SU-DHL-6 (cell line): ENCODE measurements around the gene EVI5.
A peak's percentile ranks its signal among the peaks of the same experiment; 100 is the strongest.

Experiments
- H2AFZ ChIP-seq: fragments of 200-600 bp; sonication (generic); 2 replicates; pipeline ENCODE4 v1.6.1; 2014; ENCODE audit warnings: low read depth, mild to moderate bottlenecking, moderate library complexity, mixed read lengths, antibody characterized with exemption, low read length; ENCODE audit not compliant: severe bottlenecking
- H3F3A ChIP-seq: fragments of 200-600 bp; shearing (Covaris generic); 2 replicates; pipeline ENCODE4 v1.6.0; 2016; ENCODE audit warnings: antibody characterized with exemption, mild to moderate bottlenecking; ENCODE audit not compliant: insufficient read depth
- H3K27ac ChIP-seq: fragments of 200-600 bp; sonication (generic); 2 replicates; pipeline ENCODE4 v1.5.1; 2016; ENCODE audit warnings: low read depth, mild to moderate bottlenecking, low read length, moderate library complexity, mixed read lengths
- H3K27me3 ChIP-seq: fragments of 200-600 bp; sonication (generic), shearing (Covaris generic); 2 replicates; pipeline ENCODE4 v1.6.0; 2014; ENCODE audit warnings: mild to moderate bottlenecking, low read length
- H3K36me3 ChIP-seq: fragments of 200-600 bp; sonication (generic); 2 replicates; pipeline ENCODE4 v1.6.1; 2014; ENCODE audit warnings: mild to moderate bottlenecking, low read length, mixed read lengths
- H3K4me2 ChIP-seq: fragments of 300-600, 200-600 bp; shearing (Covaris generic), sonication (generic); 2 replicates; pipeline ENCODE4 v1.6.0; 2014; ENCODE audit warnings: low read length, low read depth, mild to moderate bottlenecking; ENCODE audit not compliant: poor library complexity, severe bottlenecking
- H3K4me3 ChIP-seq: fragments of 200-600 bp; sonication (generic); 2 replicates; pipeline ENCODE4 v1.5.1; 2014; ENCODE audit warnings: antibody characterized with exemption, low read length, mild to moderate bottlenecking, mixed read lengths; ENCODE audit not compliant: insufficient read depth, poor library complexity, severe bottlenecking
- H3K79me2 ChIP-seq: fragments of 200-600 bp; sonication (generic); 2 replicates; pipeline ENCODE4 v1.6.1; 2014; ENCODE audit warnings: mild to moderate bottlenecking, low read length, moderate library complexity; ENCODE audit not compliant: insufficient read depth
- H3K9ac ChIP-seq: fragments of 200-600 bp; sonication (generic); 2 replicates; pipeline ENCODE4 v1.7.0; 2014; ENCODE audit warnings: mild to moderate bottlenecking, low read length
- H3K9me2 ChIP-seq: fragments of 200-600 bp; sonication (generic); replicated peaks from 2 replicates; pipeline ENCODE4 v1.6.1; 2014; ENCODE audit warnings: low read length; ENCODE audit not compliant: insufficient read depth
- H3K9me3 ChIP-seq: fragments of 200-600 bp; sonication (generic); 2 replicates; pipeline ENCODE4 v1.6.1; 2014; ENCODE audit warnings: low read length, mixed read lengths; ENCODE audit not compliant: insufficient read depth
- H4K20me1 ChIP-seq: fragments of 200-600 bp; sonication (generic); 2 replicates; pipeline ENCODE4 v1.6.1; 2014; ENCODE audit warnings: low read depth, mild to moderate bottlenecking, antibody characterized with exemption, low read length, moderate library complexity, mixed read lengths
- EZH2phosphoT487 ChIP-seq: fragments of 200-600 bp; sonication (generic), shearing (Covaris generic); conservative IDR thresholded peaks from 2 replicates; pipeline ENCODE4 v1.6.1; 2018; ENCODE audit warnings: mild to moderate bottlenecking, antibody characterized with exemption, low read length, moderate library complexity, mixed read lengths
- TF ChIP-seq, protein P1 (sequence below): fragments of 200-600 bp; sonication (generic); IDR thresholded peaks from one replicate; pipeline ENCODE4 v1.5.1; 2017; ENCODE audit warnings: antibody characterized with exemption, mild to moderate bottlenecking, low read length, moderate library complexity; ENCODE audit not compliant: insufficient read depth, poor library complexity, severe bottlenecking

EVI5 gene

DNA sequence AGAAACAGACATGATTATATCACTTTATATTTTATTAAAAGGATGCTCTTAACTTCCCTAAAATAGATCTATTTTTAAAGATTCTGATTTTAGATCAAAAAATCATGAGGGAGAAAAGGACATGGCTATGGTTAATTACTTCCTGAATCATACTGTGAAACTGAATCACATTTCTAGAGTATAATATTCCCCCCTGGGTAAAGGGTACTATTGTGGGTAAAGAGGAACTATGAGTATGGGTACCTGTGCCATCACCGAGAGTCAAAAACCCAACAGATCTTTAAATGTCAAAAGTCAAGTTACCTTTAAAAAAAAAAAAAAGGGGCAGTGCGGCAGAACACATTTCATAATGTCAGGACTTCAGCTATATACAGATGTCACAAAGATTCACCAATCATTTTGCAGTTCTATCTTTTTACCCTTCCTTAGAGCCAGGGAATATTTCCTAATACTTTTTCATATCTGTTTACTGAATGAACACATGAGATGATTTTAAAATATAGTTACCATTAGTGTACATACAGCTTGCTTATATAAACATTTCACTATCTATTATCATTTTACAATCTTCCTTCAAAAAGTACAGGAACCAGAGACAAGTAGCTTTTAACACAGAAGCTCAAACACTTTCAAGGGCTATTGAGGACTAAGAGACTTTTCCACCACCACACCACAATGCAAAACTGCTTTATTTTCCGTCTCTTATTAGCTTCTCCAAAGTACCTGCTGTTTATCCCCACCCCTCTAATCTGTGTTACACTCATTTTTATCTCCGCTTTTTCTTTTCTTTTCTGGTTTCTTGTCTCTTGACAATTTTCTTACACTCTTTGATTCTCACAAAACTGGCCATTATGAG, 45.0 kb downstream of the EVI5 start:
- H3K4me2 ChIP-seq: no peak overlapping the region
- no peak overlapping the region for H3K27ac ChIP-seq

DNA sequence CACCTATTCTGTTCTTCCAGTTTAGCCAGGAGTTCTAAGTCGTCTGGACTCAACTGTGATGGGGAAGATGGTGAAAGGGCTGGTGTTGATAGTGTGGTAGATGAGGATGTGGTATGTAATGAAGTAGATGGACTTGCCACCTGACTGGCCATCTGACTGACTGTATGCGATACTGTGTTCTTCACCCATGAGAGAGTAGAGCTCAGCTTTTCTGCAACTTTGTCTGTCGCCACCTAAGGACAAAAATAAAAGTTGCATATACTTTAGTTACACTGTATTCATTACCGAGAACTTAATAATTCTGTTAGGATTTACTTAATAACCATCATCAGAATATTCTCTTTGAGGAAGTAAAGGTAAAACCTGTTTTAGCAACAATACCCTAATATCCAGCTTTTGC, 48.5 kb downstream of the EVI5 start:
- Histone ChIP-seq H3K79me2 (no peaks in the 10 kb centered on the region), H2AFZ (peak overlapping the region; percentile 8), H3K9ac (no peak overlapping the region), H3K36me3 (no peaks in the 10 kb centered on the region), H3K27ac (no peak overlapping the region), H3K9me3 (no peaks in the 10 kb centered on the region), H3F3A (peaks cover 5% of the 10 kb centered on the region; the same call in 1 of the 2 replicates), H3K9me2 (no peaks in the 10 kb centered on the region), H4K20me1 (peaks cover 10% of the 10 kb centered on the region; the same call in 1 of the 2 replicates), H3K27me3 (no peaks in the 10 kb centered on the region), H3K4me3 (no peak overlapping the region), H3K4me2 (no peak overlapping the region)
- TF ChIP-seq, protein P1, sequence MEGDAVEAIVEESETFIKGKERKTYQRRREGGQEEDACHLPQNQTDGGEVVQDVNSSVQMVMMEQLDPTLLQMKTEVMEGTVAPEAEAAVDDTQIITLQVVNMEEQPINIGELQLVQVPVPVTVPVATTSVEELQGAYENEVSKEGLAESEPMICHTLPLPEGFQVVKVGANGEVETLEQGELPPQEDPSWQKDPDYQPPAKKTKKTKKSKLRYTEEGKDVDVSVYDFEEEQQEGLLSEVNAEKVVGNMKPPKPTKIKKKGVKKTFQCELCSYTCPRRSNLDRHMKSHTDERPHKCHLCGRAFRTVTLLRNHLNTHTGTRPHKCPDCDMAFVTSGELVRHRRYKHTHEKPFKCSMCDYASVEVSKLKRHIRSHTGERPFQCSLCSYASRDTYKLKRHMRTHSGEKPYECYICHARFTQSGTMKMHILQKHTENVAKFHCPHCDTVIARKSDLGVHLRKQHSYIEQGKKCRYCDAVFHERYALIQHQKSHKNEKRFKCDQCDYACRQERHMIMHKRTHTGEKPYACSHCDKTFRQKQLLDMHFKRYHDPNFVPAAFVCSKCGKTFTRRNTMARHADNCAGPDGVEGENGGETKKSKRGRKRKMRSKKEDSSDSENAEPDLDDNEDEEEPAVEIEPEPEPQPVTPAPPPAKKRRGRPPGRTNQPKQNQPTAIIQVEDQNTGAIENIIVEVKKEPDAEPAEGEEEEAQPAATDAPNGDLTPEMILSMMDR: no peak
- TF ChIP-seq EZH2phosphoT487: no peak

More for the DNA sequence above, 45.0 kb downstream of the EVI5 start:
- Histone ChIP-seq H3K79me2 (no peaks in the 10 kb centered on the region), H3F3A (peaks cover 9% of the 10 kb centered on the region; the same call in 1 of the 2 replicates), H3K4me3 (no peak overlapping the region), H3K9me3 (no peaks in the 10 kb centered on the region), H3K36me3 (no peaks in the 10 kb centered on the region), H3K9me2 (no peaks in the 10 kb centered on the region), H3K27me3 (no peaks in the 10 kb centered on the region), H2AFZ (no peak overlapping the region), H4K20me1 (peaks cover 10% of the 10 kb centered on the region; the same call in 1 of the 2 replicates), H3K9ac (no peak overlapping the region)
- no peak for TF ChIP-seq EZH2phosphoT487
- TF ChIP-seq, protein P1: no peak

DNA sequence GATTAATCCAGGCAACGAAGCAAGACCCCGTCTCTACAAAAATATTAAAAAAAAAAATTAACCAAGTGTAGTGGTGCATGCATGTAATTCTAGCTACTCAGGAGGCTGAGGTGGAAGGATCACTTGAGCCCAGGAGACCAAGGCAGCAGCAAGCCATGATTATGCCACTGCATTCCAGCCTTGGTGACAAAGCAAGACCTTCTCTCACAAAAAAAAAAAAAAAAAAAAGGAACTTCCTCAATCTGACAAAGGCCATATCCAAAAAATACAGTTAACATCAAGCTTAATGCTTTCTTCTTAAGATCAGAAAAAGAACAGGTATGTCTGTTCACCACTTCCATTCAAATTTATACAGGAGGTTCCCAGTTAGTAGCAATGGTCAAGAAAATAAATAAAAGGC, 54.4 kb downstream of the EVI5 start:
- Histone ChIP-seq H3K27me3 (no peaks in the 10 kb centered on the region), H3F3A (0 out of 2 replicates have a peak, but pooled peaks cover 8% of the 10 kb centered on the region), H3K27ac (no peak overlapping the region), H3K79me2 (no peaks in the 10 kb centered on the region), H4K20me1 (no peaks in the 10 kb centered on the region; the same call in 1 of the 2 replicates), H2AFZ (no peak overlapping the region), H3K36me3 (no peaks in the 10 kb centered on the region), H3K9ac (no peak overlapping the region), H3K9me2 (no peaks in the 10 kb centered on the region), H3K4me2 (no peak overlapping the region), H3K4me3 (no peak overlapping the region), H3K9me3 (no peaks in the 10 kb centered on the region)
- no peak for TF ChIP-seq EZH2phosphoT487
- TF ChIP-seq, protein P1: no peak
